Stimulated activated CD8-positive, alpha-beta memory T cell treated with anti-CD3 and anti-CD28 coated beads, Interleukin-12 subunit alpha, Interleukin-12 subunit beta, amount 100 ng/mL, for 24 hours (primary cell): Measurements from ENCODE around the gene RHOG.
"Not testable (repeated sequence)": the region's sequence is repeated elsewhere in the genome, so short reads cannot be mapped to it uniquely, and the experiment has no call there.

Experiments
- DNase-seq: peaks from one replicate; pipeline ENCODE4 v3.0.0-alpha.2; 2020; ENCODE audit errors: extremely low read depth

The RHOG gene

DNA sequence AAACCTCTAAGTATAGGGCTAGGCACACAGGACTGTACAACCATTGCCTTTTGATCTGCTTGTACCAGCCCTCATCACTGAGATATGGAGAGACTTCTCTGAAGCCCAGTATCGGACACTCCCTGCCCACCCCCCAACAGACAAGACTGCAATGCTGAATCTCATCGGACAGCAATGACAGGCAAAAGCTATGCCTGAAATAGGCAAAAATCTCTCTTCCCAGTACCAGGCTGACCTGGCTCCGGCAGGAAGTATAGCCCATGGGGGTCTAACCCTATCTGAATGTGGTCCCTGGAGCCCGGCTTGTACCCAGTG is 6.5 kb downstream of the RHOG start:
- DNase-seq = no peak

- no peak for DNase-seq
Measured at GRCh38 chr11:3833449-3833848, 7.3 kb downstream of the RHOG start.

DNA sequence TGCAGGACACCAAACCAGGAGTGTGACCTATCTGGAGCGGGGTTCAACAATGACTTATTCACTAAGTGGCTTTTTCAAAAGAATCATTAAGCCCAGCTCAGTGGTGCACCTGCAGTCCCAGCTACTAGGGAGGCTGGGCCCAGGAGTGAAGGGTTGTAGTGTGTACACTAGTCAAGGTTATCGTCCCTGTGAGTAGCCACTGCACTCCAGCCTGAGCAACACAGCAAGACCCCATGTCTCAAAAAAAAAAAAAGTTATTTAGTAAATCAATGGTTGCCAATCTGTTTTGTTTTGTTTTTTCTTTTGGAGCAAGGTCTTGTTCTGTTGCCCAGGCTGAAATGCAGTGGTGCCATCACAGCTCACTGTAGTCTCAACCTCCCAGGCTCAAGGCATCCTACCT is 7.9 kb downstream of the RHOG start:
- DNase-seq = no peak

GRCh38 chr11:3831378-3832239 is 9.2 kb downstream of the RHOG start:
- DNase-seq = no peak

- DNase-seq = no peak
Measured at GRCh38 chr11:3830730-3831129, 10.0 kb downstream of the RHOG start.

GRCh38 chr11:3830088-3830487 is 10.7 kb downstream of the RHOG start:
- no peak for DNase-seq

DNA sequence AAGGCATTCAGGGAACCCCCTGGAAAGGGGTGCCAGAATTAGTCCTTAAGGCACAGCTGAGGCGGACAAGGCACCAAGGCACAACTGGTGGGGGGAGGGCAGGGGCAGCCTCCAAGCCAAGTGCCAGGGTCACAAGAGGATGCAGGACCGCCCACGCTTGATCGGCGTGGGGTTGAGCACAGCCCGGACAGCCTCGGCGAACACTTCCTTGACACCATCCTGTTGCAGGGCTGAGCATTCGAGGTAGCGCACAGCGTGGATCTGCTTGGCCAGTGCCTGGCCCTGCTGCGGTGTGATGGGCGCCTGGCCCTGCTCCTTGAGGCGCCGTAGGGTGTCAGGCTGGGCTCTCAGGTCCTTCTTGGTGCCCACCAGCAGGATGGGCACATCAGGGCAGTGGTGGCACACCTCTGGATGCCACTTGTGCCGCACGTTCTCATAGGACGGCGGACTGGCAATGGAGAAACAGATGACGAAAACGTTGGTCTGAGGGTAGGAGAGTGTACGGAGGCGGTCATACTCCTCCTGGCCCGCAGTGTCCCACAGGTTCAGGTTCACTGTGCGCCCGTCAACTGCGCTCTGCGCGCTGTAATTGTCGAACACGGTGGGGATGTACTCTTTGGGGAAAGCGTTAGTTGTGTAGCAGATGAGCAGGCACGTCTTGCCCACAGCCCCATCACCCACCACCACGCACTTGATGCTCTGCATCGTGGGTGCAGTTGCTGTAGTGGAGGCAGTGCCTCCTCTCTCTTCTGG is 13.1 kb downstream of the RHOG start:
- DNase-seq = no peak

GRCh38 chr11:3826721-3827120 is 14.0 kb downstream of the RHOG start:
- DNase-seq = no peak

DNA sequence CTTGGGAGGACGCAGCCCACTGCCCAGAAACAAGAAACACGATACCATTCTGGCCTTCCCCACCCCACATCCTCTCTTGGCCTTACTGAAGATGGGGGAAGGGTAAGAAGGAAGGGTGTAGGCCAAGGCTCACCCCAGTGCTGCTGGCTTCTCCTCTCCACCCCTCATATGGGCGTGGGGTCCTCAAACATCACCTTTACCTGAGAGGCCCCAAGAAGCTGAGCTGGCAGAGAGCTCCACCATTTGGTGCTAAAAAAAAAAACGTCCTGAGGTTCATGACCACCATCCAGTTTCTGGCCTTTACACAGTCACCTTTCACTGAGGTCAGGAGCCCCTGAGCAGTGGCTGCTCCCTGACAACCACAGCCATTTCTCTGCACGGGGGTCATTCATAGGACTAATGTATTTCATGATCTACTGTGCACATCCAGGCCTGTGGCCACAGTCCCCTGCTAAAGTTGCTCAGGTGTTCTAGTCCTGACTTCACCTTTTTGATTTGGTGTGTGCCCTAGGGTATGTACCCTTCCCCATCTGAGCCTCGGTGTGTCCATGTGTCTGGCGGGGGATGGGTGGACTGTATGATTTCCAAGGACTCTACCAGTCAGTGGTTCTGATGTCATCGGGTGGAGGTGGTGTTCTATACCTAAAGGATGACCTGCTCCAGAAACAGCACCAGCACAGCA is 15.1 kb downstream of the RHOG start:
- DNase-seq = no peak

DNA sequence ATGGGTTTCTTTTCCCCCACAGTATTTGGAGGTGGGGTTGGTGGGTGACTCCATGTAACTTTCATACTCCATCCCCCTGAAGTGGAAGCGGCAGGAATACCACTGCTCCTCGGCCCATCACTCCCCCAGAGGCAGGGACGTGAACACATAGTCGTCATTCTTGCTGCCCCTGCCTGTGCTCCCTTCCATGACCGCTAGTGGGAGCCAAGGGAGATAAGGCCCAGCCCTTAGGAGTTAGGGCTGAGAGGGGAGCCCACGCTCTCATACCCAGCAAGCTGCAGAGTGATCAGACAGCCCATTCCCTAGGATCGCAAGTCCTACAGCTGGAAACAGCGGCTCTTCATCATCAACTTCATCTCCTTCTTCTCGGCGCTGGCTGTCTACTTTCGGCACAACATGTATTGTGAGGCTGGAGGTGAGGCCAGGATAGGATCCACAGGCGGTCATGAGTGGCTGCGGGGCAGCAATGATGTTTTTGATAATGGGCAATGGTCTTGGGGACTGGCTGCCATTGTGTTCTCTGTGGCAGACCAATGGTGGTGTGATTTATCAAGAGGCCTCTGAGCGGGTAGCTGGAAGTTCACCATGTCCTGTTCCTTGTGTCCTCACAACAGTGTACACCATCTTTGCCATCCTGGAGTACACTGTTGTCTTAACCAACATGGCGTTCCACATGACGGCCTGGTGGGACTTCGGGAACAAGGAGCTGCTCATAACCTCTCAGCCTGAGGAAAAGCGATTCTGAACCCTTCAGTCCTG is 15.9 kb downstream of the RHOG start:
- no peak for DNase-seq

DNA sequence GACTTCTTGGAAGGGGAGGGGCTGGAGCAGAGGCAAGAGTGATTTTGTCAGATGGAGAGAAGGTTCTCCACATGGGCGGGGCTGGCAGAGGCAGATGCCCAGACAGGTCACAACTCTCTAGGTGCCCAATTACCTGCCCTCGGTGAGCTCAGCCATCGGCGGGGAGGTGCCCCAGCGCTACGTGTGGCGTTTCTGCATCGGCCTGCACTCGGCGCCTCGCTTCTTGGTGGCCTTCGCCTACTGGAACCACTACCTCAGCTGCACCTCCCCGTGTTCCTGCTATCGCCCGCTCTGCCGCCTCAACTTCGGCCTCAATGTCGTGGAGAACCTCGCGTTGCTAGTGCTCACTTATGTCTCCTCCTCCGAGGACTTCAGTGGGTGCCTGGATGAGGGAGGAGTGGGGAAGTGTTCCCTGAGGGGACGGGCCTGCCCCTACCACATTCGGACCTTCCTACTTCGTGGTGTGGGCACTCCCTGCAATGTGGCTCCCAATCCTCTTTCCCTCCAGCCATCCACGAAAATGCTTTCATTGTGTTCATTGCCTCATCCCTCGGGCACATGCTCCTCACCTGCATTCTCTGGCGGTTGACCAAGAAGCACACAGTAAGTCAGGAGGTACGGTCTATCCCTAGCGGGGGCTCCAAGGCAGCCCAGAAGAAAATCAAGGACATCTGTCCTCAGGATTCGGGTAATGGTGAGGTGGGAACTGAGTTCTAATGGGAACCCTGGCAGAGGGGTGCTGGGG is 16.8 kb downstream of the RHOG start:
- DNase-seq = no peak

DNA sequence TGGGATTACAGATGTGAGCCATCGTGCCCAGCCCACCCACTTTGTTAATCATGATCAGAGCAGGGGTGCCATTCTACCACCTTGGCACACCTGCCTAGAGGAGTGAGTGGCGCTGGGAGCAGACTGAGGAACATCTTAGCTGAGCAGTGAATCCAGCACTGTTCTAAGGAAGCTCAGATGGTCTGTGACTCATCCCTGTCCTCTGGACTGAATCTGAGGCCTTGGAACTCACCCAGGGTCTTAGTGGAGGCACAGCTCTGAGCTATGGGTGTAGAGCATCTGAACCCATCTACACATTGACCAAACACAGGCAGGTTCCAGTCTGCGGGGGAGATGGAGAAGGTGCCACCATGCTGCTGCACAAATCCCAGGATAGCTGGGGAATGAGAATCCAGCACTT is 17.5 kb downstream of the RHOG start:
- DNase-seq = no peak

DNA sequence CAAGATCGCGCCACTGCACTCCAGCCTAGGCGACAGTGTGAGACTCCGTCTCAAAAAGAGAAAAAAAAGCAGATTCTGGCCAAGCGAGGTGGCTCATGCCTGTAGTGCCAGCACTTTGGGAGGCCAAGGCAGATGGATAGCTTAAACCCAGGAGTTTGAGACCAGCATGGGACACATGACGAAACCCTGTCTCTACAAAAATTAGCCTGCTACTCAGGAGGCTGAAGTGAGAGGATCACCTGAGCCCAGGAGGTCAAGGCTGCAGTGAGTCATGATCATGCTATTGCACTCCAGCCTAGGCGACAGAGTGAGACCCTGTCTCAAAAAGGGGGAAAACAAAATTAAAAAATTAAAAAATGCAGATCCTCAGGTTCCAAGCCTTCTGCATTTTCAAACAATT is 18.4 kb downstream of the RHOG start:
- DNase-seq = no peak

DNA sequence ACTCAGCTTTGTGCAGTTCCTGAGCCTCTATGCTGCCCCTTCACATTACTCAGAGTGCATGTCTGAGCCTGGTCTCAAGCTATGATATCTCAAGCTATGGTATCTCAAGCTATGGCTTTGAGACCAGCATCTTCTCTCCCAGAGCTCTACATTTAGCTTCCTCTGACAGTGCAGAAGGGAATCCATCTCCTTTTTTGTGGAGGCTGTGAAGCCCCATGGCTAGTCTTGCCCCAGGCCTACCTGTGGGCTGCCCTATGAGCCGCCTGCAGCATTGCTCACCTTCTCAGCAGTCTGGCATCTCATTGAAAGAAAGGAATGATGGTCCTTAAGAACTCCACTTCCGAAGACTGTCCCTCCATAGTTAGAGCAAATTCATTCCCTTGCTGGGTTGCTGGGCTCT is 19.8 kb downstream of the RHOG start:
- DNase-seq = no peak

- DNase-seq = no peak
Measured at GRCh38 chr11:3817181-3817800, 23.5 kb downstream of the RHOG start.

DNA sequence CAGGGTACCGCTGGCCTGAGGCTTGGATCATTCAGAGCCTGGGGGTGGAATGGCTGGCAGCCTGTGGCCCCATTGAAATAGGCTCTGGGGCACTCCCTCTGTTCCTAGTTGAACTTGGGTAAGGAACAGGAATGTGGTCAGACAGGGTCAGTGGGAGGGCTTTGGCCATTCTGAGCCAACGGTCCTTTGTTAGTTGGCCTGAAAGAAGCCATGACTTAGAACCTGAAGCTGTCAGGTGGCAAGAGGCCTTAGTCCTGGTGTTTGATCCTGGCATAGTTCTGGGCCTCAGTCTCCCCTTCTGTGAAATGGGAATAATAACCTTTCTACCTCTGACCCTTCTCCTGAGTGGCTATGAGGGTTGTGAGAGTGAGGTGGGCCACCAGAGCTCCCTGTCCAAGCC is 24.1 kb downstream of the RHOG start:
- DNase-seq = no peak

GRCh38 chr11:3815845-3816244 is 24.9 kb downstream of the RHOG start:
- no peak for DNase-seq

DNA sequence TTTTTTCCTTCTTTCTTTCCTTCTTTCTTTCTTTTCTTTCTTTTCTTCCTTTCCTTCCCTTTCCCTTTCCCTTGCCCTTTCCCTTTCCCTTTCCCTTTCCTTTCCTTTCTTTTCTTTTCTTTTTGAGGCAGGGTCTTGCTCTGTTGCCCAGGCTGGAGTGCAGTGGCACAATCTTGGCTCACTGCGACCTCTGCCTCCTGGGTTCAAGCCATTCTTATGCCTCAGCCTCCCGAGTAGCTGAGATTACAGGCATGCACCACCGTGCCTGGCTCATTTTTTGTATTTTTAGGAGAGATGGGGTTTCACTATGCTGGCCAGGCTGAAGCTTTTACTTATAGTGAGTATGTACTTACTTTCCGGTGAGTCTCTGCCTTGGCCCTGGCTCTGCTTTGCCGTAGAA is 25.9 kb downstream of the RHOG start:
- DNase-seq = not testable (repeated sequence)

DNA sequence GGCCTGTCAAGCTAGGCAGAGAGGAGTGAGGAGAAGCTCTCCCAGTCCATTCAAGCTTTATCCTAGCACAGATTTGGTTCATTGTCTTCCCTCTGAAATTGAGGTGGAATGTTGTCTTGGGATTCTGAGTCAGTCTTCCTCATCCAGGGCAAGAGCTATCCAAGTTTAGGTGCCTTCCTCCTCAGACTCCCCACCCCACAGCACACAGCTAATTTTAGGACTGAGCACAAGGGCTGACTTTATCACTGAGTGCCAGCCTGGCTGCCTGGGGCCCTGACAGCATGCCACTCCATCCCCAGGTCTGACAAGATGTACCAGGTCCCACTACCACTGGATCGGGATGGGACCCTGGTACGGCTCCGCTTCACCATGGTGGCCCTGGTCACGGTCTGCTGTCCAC is 29.8 kb downstream of the RHOG start:
- DNase-seq = no peak

- DNase-seq = no peak
Measured at GRCh38 chr11:3810446-3810845, 30.3 kb downstream of the RHOG start.

DNA sequence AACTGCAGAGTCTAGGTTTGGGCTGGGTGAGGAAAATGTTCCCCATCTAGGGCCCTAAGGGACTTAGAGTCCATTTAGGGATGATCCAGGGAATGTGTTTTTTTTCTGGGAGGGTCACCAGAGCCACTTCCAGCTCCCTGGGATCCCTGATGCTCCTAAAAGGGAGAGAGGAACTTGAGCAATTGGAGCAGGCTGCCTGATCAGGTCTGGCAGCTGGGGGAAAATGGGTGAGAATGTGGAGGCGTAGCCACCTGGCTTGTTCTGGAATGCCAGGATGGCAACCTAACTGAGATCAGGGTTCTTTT is 31.2 kb downstream of the RHOG start:
- no peak for DNase-seq
